HL-60 (cell line): ENCODE measurements around the gene CXCL11.
"Not testable (repeated sequence)": the region's sequence is repeated elsewhere in the genome, so short reads cannot be mapped to it uniquely, and the experiment has no call there.

Experiments
- DNase-seq, 2 experiments: peaks; one replicate each; pipeline ENCODE4 v3.0.0-alpha.2; 2010 to 2020; ENCODE audit warnings: low read depth in 1 of 2, low spot score in 1 of 2
- H3K27ac ChIP-seq: fragments of 250-450 bp; sonication (Bioruptor Pico); replicated peaks from 2 replicates; pipeline ENCODE4 v1.5.1; 2020; ENCODE audit warnings: mild to moderate bottlenecking, moderate library complexity
- H3K27me3 ChIP-seq: fragments of 250-450 bp; sonication (Bioruptor Pico); 2 replicates; pipeline ENCODE4 v1.5.1; 2021; ENCODE audit warnings: mild to moderate bottlenecking, moderate library complexity; ENCODE audit not compliant: insufficient read depth, poor library complexity, severe bottlenecking
- H3K4me3 ChIP-seq: replicated peaks from 2 replicates; pipeline ENCODE4 v1.5.1; 2011; ENCODE audit warnings: mild to moderate bottlenecking, control low read depth, low read length; ENCODE audit not compliant: insufficient read depth
- CTCF ChIP-seq: IDR thresholded peaks from one replicate; pipeline ENCODE4 v1.5.1; 2011; ENCODE audit warnings: low read length, control low read depth, inconsistent platforms; ENCODE audit not compliant: insufficient read depth
- GABPA ChIP-seq: IDR thresholded peaks from 2 replicates; pipeline ENCODE4 v1.6.1; 2012; ENCODE audit warnings: low read depth
- POLR2AphosphoS5 ChIP-seq: IDR thresholded peaks from 2 replicates; pipeline ENCODE4 v1.6.1; 2012; ENCODE audit warnings: low read depth
- REST ChIP-seq: IDR thresholded peaks from 2 replicates; pipeline ENCODE4 v1.6.1; 2012; ENCODE audit warnings: low read depth; ENCODE audit not compliant: insufficient replicate concordance
- SPI1 ChIP-seq: IDR thresholded peaks from 2 replicates; pipeline ENCODE4 v1.6.1; 2012; ENCODE audit warnings: low read depth, mild to moderate bottlenecking, borderline replicate concordance

CXCL11 gene

DNA sequence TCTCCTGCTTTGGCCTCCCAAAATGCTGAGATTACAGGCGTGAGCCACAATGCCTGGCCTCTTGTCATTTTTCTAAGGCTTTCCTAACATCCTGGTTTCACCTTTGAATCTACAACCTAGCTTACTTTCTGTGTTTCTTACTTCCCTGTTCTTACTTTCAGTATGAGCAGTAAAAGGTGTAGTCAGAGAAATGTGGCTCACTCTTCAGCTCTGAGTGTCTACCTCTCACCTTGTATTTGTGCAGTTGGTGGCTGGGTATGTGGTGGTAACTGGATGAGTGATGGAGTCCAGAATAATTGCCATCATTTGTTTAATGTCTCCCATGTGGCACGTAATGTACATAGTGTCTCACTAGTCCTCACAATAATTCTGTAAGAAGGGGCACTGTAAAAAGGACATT is 19.1 kb upstream of the CXCL11 start:
- Histone ChIP-seq H3K27ac (no peak overlapping the region), H3K4me3 (no peak overlapping the region), H3K27me3 (no peaks in the 10 kb centered on the region)
- no peak for DNase-seq
- TF ChIP-seq SPI1 = no peak
- TF ChIP-seq POLR2AphosphoS5 = no peak
- no peak for TF ChIP-seq GABPA
- TF ChIP-seq CTCF = no peak
- TF ChIP-seq REST = no peak

- DNase-seq = no peak
- no peaks in the 10 kb centered on the region for H3K27me3 ChIP-seq
- no peak overlapping the region for H3K27ac ChIP-seq
- TF ChIP-seq REST (no peak), GABPA (no peak), SPI1 (no peak), CTCF (no peak), POLR2AphosphoS5 (no peak)
- no peak overlapping the region for H3K4me3 ChIP-seq
These were observed 17.9 kb upstream of the CXCL11 start for GRCh38 chr4:76053730-76054129.

GRCh38 chr4:76050560-76051050 is 14.7 kb upstream of the CXCL11 start:
- not testable (repeated sequence) for DNase-seq, H3K27me3 ChIP-seq, H3K4me3 ChIP-seq, H3K27ac ChIP-seq

GRCh38 chr4:76049860-76050416 is 14.1 kb upstream of the CXCL11 start:
- H3K4me3 ChIP-seq, DNase-seq, H3K27ac ChIP-seq, H3K27me3 ChIP-seq: not testable (repeated sequence)

DNA sequence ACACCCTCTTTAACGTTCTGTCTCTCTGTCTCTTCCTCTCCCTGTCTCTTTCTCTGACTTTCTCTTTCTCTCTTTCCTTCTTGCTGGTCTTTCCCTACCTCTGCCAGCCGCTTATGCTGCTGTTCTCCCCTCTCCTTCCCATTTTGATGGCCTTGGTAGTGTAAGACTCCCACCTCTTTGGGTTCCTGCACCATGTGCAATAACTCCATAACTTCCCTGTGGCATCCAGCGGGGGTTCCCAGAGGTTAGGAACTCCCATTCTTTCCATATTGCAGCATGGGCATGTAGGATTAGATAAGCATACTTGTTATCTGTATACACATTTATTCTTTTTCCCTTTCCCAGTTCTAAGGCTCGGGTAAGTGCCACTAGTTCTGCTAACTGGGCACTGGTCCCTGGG is 8.8 kb upstream of the CXCL11 start:
- not testable (repeated sequence) for H3K27ac ChIP-seq, H3K27me3 ChIP-seq, H3K4me3 ChIP-seq, DNase-seq

DNA sequence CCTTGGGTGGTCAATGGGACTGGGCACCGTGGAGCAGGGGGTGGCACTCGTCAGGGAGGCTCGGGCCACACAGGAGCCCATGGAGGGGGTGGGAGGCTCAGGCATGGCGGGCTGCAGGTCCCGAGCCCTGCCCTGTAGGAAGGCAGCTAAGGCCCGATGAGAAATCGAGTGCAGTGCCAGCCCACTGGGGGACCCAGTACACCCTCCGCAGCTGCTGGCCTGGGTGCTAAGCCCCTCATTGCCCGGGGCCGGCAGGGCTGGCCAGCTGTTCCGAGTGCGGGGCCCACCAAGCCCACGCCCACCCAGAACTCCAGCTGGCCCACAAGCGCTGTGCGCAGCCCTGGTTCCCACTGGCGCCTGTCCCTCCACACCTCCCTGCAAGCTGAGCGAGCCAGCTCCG is 7.4 kb upstream of the CXCL11 start:
- H3K27ac ChIP-seq, H3K4me3 ChIP-seq, DNase-seq, H3K27me3 ChIP-seq: not testable (repeated sequence)

DNA sequence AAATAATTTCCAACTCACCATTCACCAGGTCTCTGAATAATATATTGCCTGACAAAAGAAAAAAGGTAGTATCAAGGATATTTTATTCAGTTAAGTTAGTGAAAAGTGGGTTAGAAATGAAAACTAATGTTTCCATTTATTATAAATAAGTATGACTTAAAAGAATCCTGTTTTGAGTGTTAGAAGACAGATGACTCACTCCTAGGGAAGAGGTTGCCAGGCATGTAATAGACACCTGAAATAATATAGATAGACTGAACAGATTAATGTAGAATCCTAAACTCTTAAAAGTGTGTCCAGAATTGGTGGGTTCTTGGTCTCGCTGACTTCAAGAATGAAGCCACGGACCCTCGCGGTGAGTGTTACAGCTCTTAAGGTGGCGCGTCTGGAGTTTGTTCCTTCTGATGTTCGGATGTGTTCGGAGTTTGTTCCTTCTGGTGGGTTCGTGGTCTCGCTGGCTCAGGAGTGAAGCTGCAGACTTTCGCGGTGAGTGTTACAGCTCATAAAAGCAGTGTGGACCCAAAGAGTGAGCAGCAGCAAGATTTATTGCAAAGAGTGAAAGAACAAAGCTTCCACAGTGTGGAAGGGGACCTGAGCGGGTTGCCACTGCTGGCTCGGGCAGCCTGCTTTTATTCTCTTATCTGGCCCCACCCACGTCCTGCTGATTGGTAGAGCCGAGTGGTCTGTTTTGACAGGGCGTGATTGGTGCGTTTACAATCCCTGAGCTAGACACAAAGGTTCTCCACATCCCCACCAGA is 6.5 kb upstream of the CXCL11 start:
- not testable (repeated sequence) for DNase-seq

More for the DNA sequence above, 6.5 kb upstream of the CXCL11 start:
- not testable (repeated sequence) for H3K4me3 ChIP-seq, H3K27me3 ChIP-seq, H3K27ac ChIP-seq
